HepG2 (cell line): ENCODE measurements around the gene DPEP1. TPM values are rescaled to one million over a fixed set of nuclear protein-coding genes. Genes with fewer than 3 reads are reported as not detected.

ENCODE experiments used
- BATF2 ChIP-seq: sonication (generic); formaldehyde crosslinking; IDR thresholded peaks from 2 replicates; pipeline ENCODE4 v1.8.0; 2022; ENCODE audit warnings: mild to moderate bottlenecking, missing genetic modification reagents, moderate library complexity
- CEBPB ChIP-seq: IDR thresholded peaks from 2 replicates; pipeline ENCODE4 v1.6.1; 2011; ENCODE audit warnings: low read depth, low read length, improper control_type of control experiment, borderline replicate concordance
- HES4 ChIP-seq: sonication (generic); formaldehyde crosslinking; IDR thresholded peaks from 2 replicates; pipeline ENCODE4 v1.9.0; 2021; ENCODE audit warnings: mild to moderate bottlenecking, missing genetic modification reagents, borderline replicate concordance
- IRF2 ChIP-seq: IDR thresholded peaks from 2 replicates; pipeline ENCODE4 v1.6.1; 2018; ENCODE audit warnings: missing genetic modification reagents, missing compliant biosample characterization
- IRF9 ChIP-seq: sonication (generic); formaldehyde crosslinking; IDR thresholded peaks from 2 replicates; pipeline ENCODE4 v1.8.0; 2022; ENCODE audit warnings: missing genetic modification reagents, mild to moderate bottlenecking, borderline replicate concordance
- KLF6 ChIP-seq: IDR thresholded peaks from 2 replicates; pipeline ENCODE4 v1.8.0; 2016; ENCODE audit warnings: missing biosample characterization, missing genetic modification reagents
- ZBTB1 ChIP-seq: sonication (generic); formaldehyde crosslinking; IDR thresholded peaks from 2 replicates; pipeline ENCODE4 v1.4.0; 2020; ENCODE audit warnings: missing genetic modification reagents, borderline replicate concordance
- ZBTB25 ChIP-seq: IDR thresholded peaks from 2 replicates; pipeline ENCODE4 v1.6.1; 2018; ENCODE audit warnings: missing genetic modification reagents
- ZFP41 ChIP-seq: sonication (generic); formaldehyde crosslinking; IDR thresholded peaks from 2 replicates; pipeline ENCODE4 v1.4.0; 2020; ENCODE audit warnings: mild to moderate bottlenecking, missing genetic modification reagents, borderline replicate concordance
- ZMAT3 ChIP-seq: sonication (generic); formaldehyde crosslinking; conservative IDR thresholded peaks from 2 replicates; pipeline ENCODE4 v1.7.0; 2021; ENCODE audit warnings: missing genetic modification reagents
- ZNF335 ChIP-seq: sonication (generic); formaldehyde crosslinking; IDR thresholded peaks from 2 replicates; pipeline ENCODE4 v1.4.0; 2020; ENCODE audit warnings: missing genetic modification reagents
- ZNF543 ChIP-seq: sonication (generic); formaldehyde crosslinking; IDR thresholded peaks from 2 replicates; pipeline ENCODE4 v1.4.0; 2020; ENCODE audit warnings: mild to moderate bottlenecking, missing genetic modification reagents
- ZNF549 ChIP-seq: sonication (generic); formaldehyde crosslinking; IDR thresholded peaks from 2 replicates; pipeline ENCODE4 v1.5.0; 2020; ENCODE audit warnings: missing genetic modification reagents
- polyA plus RNA-seq, 8 experiments: library from polyadenylated mRNA; depleted of rRNA in 3 of 8; stranded (reverse) in 7 of 8; unstranded in 1 of 8; fragments of >200 nt; fragmentation: Illumina TruSeq in 4 of 8; extraction: Trizol in 4 of 8; gene quantifications; 2 replicates each; pipeline versions ENCODE4 v1.2.1 to v1.2.3, GENCODE V29; 2011 to 2016; ENCODE audit warnings: low read depth in 4 of 8, missing spikeins in 1 of 8, mixed read lengths in 1 of 8; ENCODE audit not compliant: insufficient read depth in 1 of 8
- total RNA-seq, 5 experiments: library from RNA; depleted of rRNA; stranded (reverse); fragments of >200 nt; fragmentation: Illumina TruSeq; extraction: Trizol; gene quantifications; 2 replicates each; pipeline ENCODE4 v1.2.3, GENCODE V29; 2016; ENCODE audit warnings: low read depth in 1 of 5
- TF ChIP-seq, protein P1 (sequence below): sonication (generic); formaldehyde crosslinking; conservative IDR thresholded peaks from 2 replicates; pipeline ENCODE4 v1.4.0; 2020; ENCODE audit warnings: mild to moderate bottlenecking, missing genetic modification reagents, moderate library complexity
- TF ChIP-seq, protein P2 (sequence below): sonication (generic); formaldehyde crosslinking; IDR thresholded peaks from 2 replicates; pipeline ENCODE4 v1.4.0; 2020; ENCODE audit warnings: mild to moderate bottlenecking, missing genetic modification reagents

Gene DPEP1
- total and polyA plus RNA-seq, 2 of the 13 experiments (the other 11 are each of a cell fraction or from before 2014, with no cell fraction given): 37.6 to 52.2 TPM

- TF ChIP-seq HES4 (CRISPR knock-in tag) (0 out of 2 replicates have a peak, but pooled peaks have one; percentile 93), ZNF549 (CRISPR knock-in tag) (peak; percentile 100), IRF9 (peak; percentile 94), ZBTB1 (CRISPR knock-in tag) (no peak), BATF2 (CRISPR knock-in tag) (peak; percentile 91), ZMAT3 (CRISPR knock-in tag) (peak; percentile 99), ZNF543 (CRISPR knock-in tag) (peak; percentile 98), IRF2 (CRISPR knock-in tag) (peak; percentile 95; the same call in 1 of the 2 replicates), ZNF335 (peak; percentile 93), ZBTB25 (CRISPR knock-in tag) (peak; percentile 97), CEBPB (no peak), ZFP41 (CRISPR knock-in tag) (0 out of 2 replicates have a peak, but pooled peaks have one; percentile 81), KLF6 (peak; percentile 99)
- TF ChIP-seq, protein P1, sequence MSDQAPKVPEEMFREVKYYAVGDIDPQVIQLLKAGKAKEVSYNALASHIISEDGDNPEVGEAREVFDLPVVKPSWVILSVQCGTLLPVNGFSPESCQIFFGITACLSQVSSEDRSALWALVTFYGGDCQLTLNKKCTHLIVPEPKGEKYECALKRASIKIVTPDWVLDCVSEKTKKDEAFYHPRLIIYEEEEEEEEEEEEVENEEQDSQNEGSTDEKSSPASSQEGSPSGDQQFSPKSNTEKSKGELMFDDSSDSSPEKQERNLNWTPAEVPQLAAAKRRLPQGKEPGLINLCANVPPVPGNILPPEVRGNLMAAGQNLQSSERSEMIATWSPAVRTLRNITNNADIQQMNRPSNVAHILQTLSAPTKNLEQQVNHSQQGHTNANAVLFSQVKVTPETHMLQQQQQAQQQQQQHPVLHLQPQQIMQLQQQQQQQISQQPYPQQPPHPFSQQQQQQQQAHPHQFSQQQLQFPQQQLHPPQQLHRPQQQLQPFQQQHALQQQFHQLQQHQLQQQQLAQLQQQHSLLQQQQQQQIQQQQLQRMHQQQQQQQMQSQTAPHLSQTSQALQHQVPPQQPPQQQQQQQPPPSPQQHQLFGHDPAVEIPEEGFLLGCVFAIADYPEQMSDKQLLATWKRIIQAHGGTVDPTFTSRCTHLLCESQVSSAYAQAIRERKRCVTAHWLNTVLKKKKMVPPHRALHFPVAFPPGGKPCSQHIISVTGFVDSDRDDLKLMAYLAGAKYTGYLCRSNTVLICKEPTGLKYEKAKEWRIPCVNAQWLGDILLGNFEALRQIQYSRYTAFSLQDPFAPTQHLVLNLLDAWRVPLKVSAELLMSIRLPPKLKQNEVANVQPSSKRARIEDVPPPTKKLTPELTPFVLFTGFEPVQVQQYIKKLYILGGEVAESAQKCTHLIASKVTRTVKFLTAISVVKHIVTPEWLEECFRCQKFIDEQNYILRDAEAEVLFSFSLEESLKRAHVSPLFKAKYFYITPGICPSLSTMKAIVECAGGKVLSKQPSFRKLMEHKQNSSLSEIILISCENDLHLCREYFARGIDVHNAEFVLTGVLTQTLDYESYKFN (CRISPR knock-in tag): peak; percentile 100
- TF ChIP-seq, protein P2, sequence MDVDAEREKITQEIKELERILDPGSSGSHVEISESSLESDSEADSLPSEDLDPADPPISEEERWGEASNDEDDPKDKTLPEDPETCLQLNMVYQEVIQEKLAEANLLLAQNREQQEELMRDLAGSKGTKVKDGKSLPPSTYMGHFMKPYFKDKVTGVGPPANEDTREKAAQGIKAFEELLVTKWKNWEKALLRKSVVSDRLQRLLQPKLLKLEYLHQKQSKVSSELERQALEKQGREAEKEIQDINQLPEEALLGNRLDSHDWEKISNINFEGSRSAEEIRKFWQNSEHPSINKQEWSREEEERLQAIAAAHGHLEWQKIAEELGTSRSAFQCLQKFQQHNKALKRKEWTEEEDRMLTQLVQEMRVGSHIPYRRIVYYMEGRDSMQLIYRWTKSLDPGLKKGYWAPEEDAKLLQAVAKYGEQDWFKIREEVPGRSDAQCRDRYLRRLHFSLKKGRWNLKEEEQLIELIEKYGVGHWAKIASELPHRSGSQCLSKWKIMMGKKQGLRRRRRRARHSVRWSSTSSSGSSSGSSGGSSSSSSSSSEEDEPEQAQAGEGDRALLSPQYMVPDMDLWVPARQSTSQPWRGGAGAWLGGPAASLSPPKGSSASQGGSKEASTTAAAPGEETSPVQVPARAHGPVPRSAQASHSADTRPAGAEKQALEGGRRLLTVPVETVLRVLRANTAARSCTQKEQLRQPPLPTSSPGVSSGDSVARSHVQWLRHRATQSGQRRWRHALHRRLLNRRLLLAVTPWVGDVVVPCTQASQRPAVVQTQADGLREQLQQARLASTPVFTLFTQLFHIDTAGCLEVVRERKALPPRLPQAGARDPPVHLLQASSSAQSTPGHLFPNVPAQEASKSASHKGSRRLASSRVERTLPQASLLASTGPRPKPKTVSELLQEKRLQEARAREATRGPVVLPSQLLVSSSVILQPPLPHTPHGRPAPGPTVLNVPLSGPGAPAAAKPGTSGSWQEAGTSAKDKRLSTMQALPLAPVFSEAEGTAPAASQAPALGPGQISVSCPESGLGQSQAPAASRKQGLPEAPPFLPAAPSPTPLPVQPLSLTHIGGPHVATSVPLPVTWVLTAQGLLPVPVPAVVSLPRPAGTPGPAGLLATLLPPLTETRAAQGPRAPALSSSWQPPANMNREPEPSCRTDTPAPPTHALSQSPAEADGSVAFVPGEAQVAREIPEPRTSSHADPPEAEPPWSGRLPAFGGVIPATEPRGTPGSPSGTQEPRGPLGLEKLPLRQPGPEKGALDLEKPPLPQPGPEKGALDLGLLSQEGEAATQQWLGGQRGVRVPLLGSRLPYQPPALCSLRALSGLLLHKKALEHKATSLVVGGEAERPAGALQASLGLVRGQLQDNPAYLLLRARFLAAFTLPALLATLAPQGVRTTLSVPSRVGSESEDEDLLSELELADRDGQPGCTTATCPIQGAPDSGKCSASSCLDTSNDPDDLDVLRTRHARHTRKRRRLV: peak; percentile 94
Observed at GRCh38 chr16:89687092-89687940, 73.9 kb downstream of the DPEP1 start (continued).
